ENCODE measurements around the gene NECAP2. TPM values are rescaled to one million over a fixed set of nuclear protein-coding genes. Genes with fewer than 3 reads are reported as not detected.
A peak's percentile ranks its signal among the peaks of the same experiment; 100 is the strongest.

NECAP2 gene
- polyA plus RNA-seq, 2 of the 4 experiments (the other 2 are of a cell fraction), result 29.7 to 38.5 TPM

GRCh38 chr1:16396591-16396990, 43.9 kb upstream of the NECAP2 start:
- WGBS (ENCODE audit: missing lambda C conversion rate), result 97% methylated on average over 4 of the region's 7 CpGs
- H3K4me1 ChIP-seq, result peaks cover 34% of the 10 kb centered on the region
- peak overlapping the region; percentile 30 to 73; a peak in 4 of 6 replicates for H3K27ac ChIP-seq
- H3K4me2 ChIP-seq, result no peak overlapping the region
- H3K9me3 ChIP-seq, result no peaks in the 10 kb centered on the region
- POLR2A ChIA-PET, result no interaction called here
- DNase-seq (ENCODE audit: low read depth in 1 of 2, low spot score in 1 of 2), result no peak
- peak in 1 of 2 experiments; percentile 13; a peak in 1 of 6 replicates for ATAC-seq
- H3K4me3 ChIP-seq, result no peak overlapping the region
- FAIRE-seq, result no peak
- TF ChIP-seq MAFK (IDR thresholded peaks at IDR 0.05; ENCODE audit: partially characterized antibody) (peak; percentile 38), SREBF2 (IDR thresholded peaks at IDR 0.05) (no peak)
- CTCF ChIA-PET, result interaction anchor here (0.6 to 2.0 kb wide), 2 partner anchors 44 to 65 kb away, joined by 4 to 7 read pairs; partner anchors contain the start of gene NECAP2

- FAIRE-seq (no peak), DNase-seq (ENCODE audit: low read depth in 1 of 2, low spot score in 1 of 2) (no peak), ATAC-seq (no peak)
- H3K4me2 ChIP-seq, result no peak overlapping the region
- peak overlapping the region in 1 of 2 experiments; percentile 73; a peak in 3 of 6 replicates for H3K27ac ChIP-seq
- no peak overlapping the region for H3K4me3 ChIP-seq
- 78% methylated on average over 5 of the region's 5 CpGs for WGBS (ENCODE audit: missing lambda C conversion rate)
- ChIA-PET CTCF (interaction anchor here (0.6 to 2.0 kb wide), 2 partner anchors 43 to 65 kb away, joined by 4 to 7 read pairs; partner anchors contain the start of gene NECAP2), POLR2A (no interaction called here)
- H3K9me3 ChIP-seq, result no peaks in the 10 kb centered on the region
- H3K4me1 ChIP-seq, result peaks cover 30% of the 10 kb centered on the region
- TF ChIP-seq ZNF302 (CRISPR knock-in tag; IDR thresholded peaks at IDR 0.05) (no peak), RAD21 (conservative IDR thresholded peaks at IDR 0.05 in 1 of 2, IDR thresholded peaks at IDR 0.05 in 1 of 2) (no peak), ESRRA (IDR thresholded peaks at IDR 0.05; ENCODE audit: borderline replicate concordance, low read length) (no peak), PBX3 (IDR thresholded peaks at IDR 0.05) (no peak), MAFK (IDR thresholded peaks at IDR 0.05; ENCODE audit: partially characterized antibody) (no peak), GATA3 (IDR thresholded peaks at IDR 0.05; ENCODE audit: borderline replicate concordance) (no peak), EP300 (IDR thresholded peaks at IDR 0.05) (no peak), KDM1A (IDR thresholded peaks at IDR 0.05; ENCODE audit: low read depth) (no peak), RNF2 (IDR thresholded peaks at IDR 0.05; ENCODE audit: borderline replicate concordance, low read depth) (no peak), ZC3H11A (IDR thresholded peaks at IDR 0.05) (no peak), NR3C1 (IDR thresholded peaks at IDR 0.05) (no peak), HOXB5 (CRISPR knock-in tag; IDR thresholded peaks at IDR 0.05) (no peak), CHD4 (IDR thresholded peaks at IDR 0.05; ENCODE audit: borderline replicate concordance) (no peak), EHF (CRISPR knock-in tag; IDR thresholded peaks at IDR 0.05) (no peak), CBX2 (IDR thresholded peaks at IDR 0.05; ENCODE audit: borderline replicate concordance, low read depth) (no peak), KDM5A (IDR thresholded peaks at IDR 0.05) (no peak), SREBF2 (IDR thresholded peaks at IDR 0.05) (no peak), FOXS1 (CRISPR knock-in tag; IDR thresholded peaks at IDR 0.05) (no peak)
These were observed 43.4 kb upstream of the NECAP2 start for GRCh38 chr1:16397120-16397519.

GRCh38 chr1:16398371-16398953, 42.1 kb upstream of the NECAP2 start:
- ATAC-seq, result no peak
- POLR2A ChIA-PET, result interaction anchor here (0.6 to 0.9 kb wide), 2 partner anchors 12 to 30 kb away, joined by 3 to 4 read pairs; no protein-coding TSS in a partner anchor
- CTCF ChIA-PET, result no interaction called here

More at GRCh38 chr1:16398371-16398953, 42.1 kb upstream of the NECAP2 start:
- WGBS (ENCODE audit: missing lambda C conversion rate), result 94% methylated on average over 3 of the region's 5 CpGs
- Histone ChIP-seq H3K4me1 (peaks cover 17% of the 10 kb centered on the region), H3K4me2 (no peak overlapping the region), H3K4me3 (no peak overlapping the region), H3K27ac (no peak overlapping the region), H3K9me3 (no peaks in the 10 kb centered on the region)
- TF ChIP-seq RNF2 (IDR thresholded peaks at IDR 0.05; ENCODE audit: borderline replicate concordance, low read depth), result no peak
- TF ChIP-seq, protein P1, sequence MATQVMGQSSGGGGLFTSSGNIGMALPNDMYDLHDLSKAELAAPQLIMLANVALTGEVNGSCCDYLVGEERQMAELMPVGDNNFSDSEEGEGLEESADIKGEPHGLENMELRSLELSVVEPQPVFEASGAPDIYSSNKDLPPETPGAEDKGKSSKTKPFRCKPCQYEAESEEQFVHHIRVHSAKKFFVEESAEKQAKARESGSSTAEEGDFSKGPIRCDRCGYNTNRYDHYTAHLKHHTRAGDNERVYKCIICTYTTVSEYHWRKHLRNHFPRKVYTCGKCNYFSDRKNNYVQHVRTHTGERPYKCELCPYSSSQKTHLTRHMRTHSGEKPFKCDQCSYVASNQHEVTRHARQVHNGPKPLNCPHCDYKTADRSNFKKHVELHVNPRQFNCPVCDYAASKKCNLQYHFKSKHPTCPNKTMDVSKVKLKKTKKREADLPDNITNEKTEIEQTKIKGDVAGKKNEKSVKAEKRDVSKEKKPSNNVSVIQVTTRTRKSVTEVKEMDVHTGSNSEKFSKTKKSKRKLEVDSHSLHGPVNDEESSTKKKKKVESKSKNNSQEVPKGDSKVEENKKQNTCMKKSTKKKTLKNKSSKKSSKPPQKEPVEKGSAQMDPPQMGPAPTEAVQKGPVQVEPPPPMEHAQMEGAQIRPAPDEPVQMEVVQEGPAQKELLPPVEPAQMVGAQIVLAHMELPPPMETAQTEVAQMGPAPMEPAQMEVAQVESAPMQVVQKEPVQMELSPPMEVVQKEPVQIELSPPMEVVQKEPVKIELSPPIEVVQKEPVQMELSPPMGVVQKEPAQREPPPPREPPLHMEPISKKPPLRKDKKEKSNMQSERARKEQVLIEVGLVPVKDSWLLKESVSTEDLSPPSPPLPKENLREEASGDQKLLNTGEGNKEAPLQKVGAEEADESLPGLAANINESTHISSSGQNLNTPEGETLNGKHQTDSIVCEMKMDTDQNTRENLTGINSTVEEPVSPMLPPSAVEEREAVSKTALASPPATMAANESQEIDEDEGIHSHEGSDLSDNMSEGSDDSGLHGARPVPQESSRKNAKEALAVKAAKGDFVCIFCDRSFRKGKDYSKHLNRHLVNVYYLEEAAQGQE (IDR thresholded peaks at IDR 0.05), result no peak
- no peak for TF ChIP-seq EHF (CRISPR knock-in tag; IDR thresholded peaks at IDR 0.05)
- no peak for TF ChIP-seq MAX (IDR thresholded peaks at IDR 0.05)
- no peak for TF ChIP-seq FOXS1 (CRISPR knock-in tag; IDR thresholded peaks at IDR 0.05)
- no peak for TF ChIP-seq ZSCAN20 (CRISPR knock-in tag; IDR thresholded peaks at IDR 0.05)
- TF ChIP-seq ESRRA (IDR thresholded peaks at IDR 0.05; ENCODE audit: borderline replicate concordance, low read length), result no peak
- TF ChIP-seq CHD4 (IDR thresholded peaks at IDR 0.05; ENCODE audit: borderline replicate concordance), result no peak
- no peak for TF ChIP-seq MAZ (IDR thresholded peaks at IDR 0.05; ENCODE audit: borderline replicate concordance, low read depth, low read length)
- TF ChIP-seq TFCP2L1 (CRISPR knock-in tag; IDR thresholded peaks at IDR 0.05), result no peak
- no peak for TF ChIP-seq CBX8 (IDR thresholded peaks at IDR 0.05)
- TF ChIP-seq HEYL (CRISPR knock-in tag; IDR thresholded peaks at IDR 0.05), result no peak
- no peak for TF ChIP-seq POLR2A (IDR thresholded peaks at IDR 0.05; ENCODE audit: low read length)
- no peak for TF ChIP-seq USF2 (IDR thresholded peaks at IDR 0.05)
- TF ChIP-seq HDAC2 (IDR thresholded peaks at IDR 0.05), result no peak
- no peak for TF ChIP-seq NPAS2 (CRISPR knock-in tag; IDR thresholded peaks at IDR 0.05; ENCODE audit: borderline replicate concordance)
- FAIRE-seq, result no peak
- DNase-seq (ENCODE audit: low read depth in 1 of 2, low spot score in 1 of 2), result no peak

Data from A549 (cell line).